ENCODE results near the gene PABPC1L2A. TPM values are rescaled to one million over a fixed set of nuclear protein-coding genes. Genes with fewer than 3 reads are reported as not detected.

PABPC1L2A gene
- total and polyA plus RNA-seq, 4 donors, result not detected

DNA sequence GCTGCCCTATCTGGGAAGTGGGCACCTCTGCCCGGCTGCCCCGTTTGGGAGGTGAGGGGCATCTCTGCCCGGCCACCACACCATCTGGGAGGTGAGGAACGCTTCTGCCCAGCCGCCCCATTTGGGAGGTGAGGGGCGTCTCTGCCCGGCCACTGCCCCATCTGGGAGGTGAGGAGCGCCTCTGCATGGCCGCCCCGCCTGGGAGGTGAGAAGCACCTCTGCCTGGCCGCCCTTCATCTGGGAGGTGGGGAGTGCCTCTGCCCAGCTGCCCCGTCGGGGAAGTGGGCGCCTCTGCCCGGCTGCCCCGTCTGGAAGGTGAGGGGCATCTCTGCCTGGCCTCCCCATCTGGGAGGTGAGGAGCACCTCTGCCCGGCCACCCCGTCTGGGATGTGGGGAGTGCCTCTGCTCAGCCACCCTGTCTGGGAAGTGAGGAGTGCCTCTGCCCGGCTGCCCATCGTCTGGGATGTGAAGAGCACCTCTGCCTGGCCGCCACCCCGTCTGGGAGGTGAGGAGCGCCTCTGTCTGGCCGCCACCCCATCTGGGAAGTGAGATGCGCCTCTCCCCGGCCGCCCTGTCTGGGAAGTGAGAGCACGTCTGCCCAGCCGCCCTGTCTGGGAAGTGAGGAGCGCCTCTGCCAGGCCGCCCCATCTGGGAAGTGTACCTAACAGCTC is 9.8 kb downstream of the PABPC1L2A start:
- WGBS, result 95% methylated on average over 31 of the region's 31 CpGs
- no peaks in the 10 kb centered on the region for H3K9me3 ChIP-seq (ENCODE audit: control insufficient read depth in 4 of 4, low read length in 3 of 4)
- no peaks in the 10 kb centered on the region for H3K36me3 ChIP-seq (ENCODE audit: control insufficient read depth in 4 of 4, insufficient read depth in 3 of 4, low read depth in 1 of 4, low read length in 3 of 4)
- TF ChIP-seq REST (IDR thresholded peaks at IDR 0.05) (no peak), JUND (IDR thresholded peaks at IDR 0.05) (no peak), TAF1 (conservative IDR thresholded peaks at IDR 0.05) (no peak), HNF4G (IDR thresholded peaks at IDR 0.05) (no peak), YY1 (IDR thresholded peaks at IDR 0.05) (no peak), FOXA2 (IDR thresholded peaks at IDR 0.05) (no peak), CTCF (IDR thresholded peaks at IDR 0.05; ENCODE audit: low read depth, low read length, missing input control) (no peak), HNF4A (conservative IDR thresholded peaks at IDR 0.05) (no peak), SP1 (IDR thresholded peaks at IDR 0.05) (no peak), FOXA1 (IDR thresholded peaks at IDR 0.05) (no peak), RAD21 (IDR thresholded peaks at IDR 0.05) (no peak), GABPA (IDR thresholded peaks at IDR 0.05 in 1 of 2, conservative IDR thresholded peaks at IDR 0.05 in 1 of 2) (no peak), ATF3 (IDR thresholded peaks at IDR 0.05) (no peak), ZBTB33 (IDR thresholded peaks at IDR 0.05) (no peak), EGR1 (IDR thresholded peaks at IDR 0.05; ENCODE audit: low read depth in 2 of 2) (no peak)
- no peak overlapping the region for H3K27ac ChIP-seq (ENCODE audit: low read depth in 1 of 2, low read length in 2 of 2)
- H3K4me3 ChIP-seq (ENCODE audit: low read depth in 1 of 3, low read length in 3 of 3), result no peak overlapping the region
- H3K9ac ChIP-seq (ENCODE audit: low read depth in 1 of 2, low read length in 2 of 2), result no peak overlapping the region
- DNase-seq (ENCODE audit: low spot score), result no peak
- H3K27me3 ChIP-seq (ENCODE audit: control insufficient read depth in 4 of 4, insufficient read depth in 4 of 4, low read length in 3 of 4), result no peaks in the 10 kb centered on the region
- no peaks in the 10 kb centered on the region for H3K4me1 ChIP-seq (ENCODE audit: control insufficient read depth in 4 of 4, insufficient read depth in 4 of 4, low read length in 3 of 4)

Data from liver (tissue), 9 donors.